Endothelial cell (in vitro differentiated cells): Measurements from ENCODE around the gene TLX3. TPM values are rescaled to one million over a fixed set of nuclear protein-coding genes. Genes with fewer than 3 reads are reported as not detected.

Experiments
- DNase-seq: peaks from one replicate; pipeline ENCODE4 v3.0.0; 2021; ENCODE audit warnings: low spot score
- H3K27ac Mint-ChIP-seq: one replicate; pipeline ENCODE4 v1.8.0; 2021; ENCODE audit warnings: mixed read lengths, inconsistent platforms; ENCODE audit not compliant: unreplicated experiment
- H3K27me3 Mint-ChIP-seq: one replicate; pipeline ENCODE4 v1.8.0; 2021; ENCODE audit warnings: mild to moderate bottlenecking, moderate library complexity, mixed read lengths, inconsistent platforms; ENCODE audit not compliant: unreplicated experiment
- H3K36me3 Mint-ChIP-seq: one replicate; pipeline ENCODE4 v1.8.0; 2021; ENCODE audit warnings: mild to moderate bottlenecking, low read depth, mixed read lengths, inconsistent platforms; ENCODE audit not compliant: unreplicated experiment
- H3K4me1 Mint-ChIP-seq: one replicate; pipeline ENCODE4 v1.8.0; 2021; ENCODE audit warnings: mild to moderate bottlenecking, mixed read lengths, inconsistent platforms; ENCODE audit not compliant: unreplicated experiment
- H3K4me3 Mint-ChIP-seq: one replicate; pipeline ENCODE4 v1.8.0; 2021; ENCODE audit warnings: mild to moderate bottlenecking, mixed read lengths, inconsistent platforms; ENCODE audit not compliant: unreplicated experiment
- H3K9me3 Mint-ChIP-seq: one replicate; pipeline ENCODE4 v1.8.0; 2021; ENCODE audit warnings: mixed read lengths, inconsistent platforms; ENCODE audit not compliant: unreplicated experiment
- CTCF ChIP-seq: fragments of 200-600 bp; sonication (generic); IDR thresholded peaks from one replicate; pipeline ENCODE4 v1.5.0; 2021; ENCODE audit warnings: antibody characterized with exemption; ENCODE audit not compliant: unreplicated experiment
- total RNA-seq: library from RNA; stranded (reverse); fragmentation: NEBNext Ultra II Directional; extraction: Animal tissue kit (Norgen Biotek cat#: 25700); gene quantifications from one replicate; pipeline ENCODE4 v1.2.1, GENCODE V29; 2021; ENCODE audit not compliant: unreplicated experiment

The TLX3 gene
- total RNA-seq, 1 donor from 2014 or later: 0.23 TPM

- H3K4me3 Mint-ChIP-seq: no peak overlapping the region
- no peaks in the 10 kb centered on the region for H3K9me3 Mint-ChIP-seq
- no peak overlapping the region for H3K27ac Mint-ChIP-seq
- no peak for DNase-seq
- peaks cover 5% of the 10 kb centered on the region for H3K36me3 Mint-ChIP-seq
- no peaks in the 10 kb centered on the region for H3K4me1 Mint-ChIP-seq
- peaks cover 5% of the 10 kb centered on the region for H3K27me3 Mint-ChIP-seq
- no peak for TF ChIP-seq CTCF
Measured at GRCh38 chr5:171299851-171300250, 9.2 kb upstream of the TLX3 start.

- no peak for TF ChIP-seq CTCF
- Mint-ChIP-seq H3K4me1 (no peaks in the 10 kb centered on the region), H3K9me3 (no peaks in the 10 kb centered on the region), H3K27me3 (peaks cover 5% of the 10 kb centered on the region), H3K27ac (no peak overlapping the region), H3K4me3 (no peak overlapping the region), H3K36me3 (peaks cover 5% of the 10 kb centered on the region)
- no peak for DNase-seq
Measured at GRCh38 chr5:171300358-171300757, 8.7 kb upstream of the TLX3 start.

GRCh38 chr5:171306166-171306565 lies 2.9 kb upstream of the TLX3 start:
- DNase-seq: no peak
- H3K27ac Mint-ChIP-seq: no peak overlapping the region

GRCh38 chr5:171306781-171307591 lies 2.1 kb upstream of the TLX3 start:
- no peak overlapping the region for H3K4me3 Mint-ChIP-seq

More at GRCh38 chr5:171306166-171306565, 2.9 kb upstream of the TLX3 start:
- Mint-ChIP-seq H3K4me3 (no peak overlapping the region), H3K9me3 (no peaks in the 10 kb centered on the region), H3K36me3 (peaks cover 6% of the 10 kb centered on the region), H3K4me1 (peaks cover 16% of the 10 kb centered on the region), H3K27me3 (peaks cover 27% of the 10 kb centered on the region)
- no peak for TF ChIP-seq CTCF

More at GRCh38 chr5:171306781-171307591, 2.1 kb upstream of the TLX3 start:
- H3K4me1 Mint-ChIP-seq: peaks cover 16% of the 10 kb centered on the region
- H3K27ac Mint-ChIP-seq: no peak overlapping the region
- no peak for TF ChIP-seq CTCF
- H3K27me3 Mint-ChIP-seq: peaks cover 27% of the 10 kb centered on the region
- no peak for DNase-seq
- H3K36me3 Mint-ChIP-seq: peaks cover 6% of the 10 kb centered on the region
- no peaks in the 10 kb centered on the region for H3K9me3 Mint-ChIP-seq
